Fibroblast of pulmonary artery (primary cell): ENCODE measurements around the gene FLII.

Experiments
- DNase-seq: peaks from one replicate; pipeline ENCODE4 v3.0.0-alpha.2; 2010; ENCODE audit warnings: low read depth
- H3K4me3 ChIP-seq: replicated peaks from 2 replicates; pipeline ENCODE4 v1.5.1; 2011; ENCODE audit warnings: low read depth, mild to moderate bottlenecking, control low read depth, low read length, moderate library complexity
- TF ChIP-seq, protein P1 (sequence below): IDR thresholded peaks from 2 replicates; pipeline ENCODE4 v1.5.1; 2011; ENCODE audit warnings: mild to moderate bottlenecking, control low read depth, low read length, inconsistent platforms; ENCODE audit errors: missing control alignments

Gene FLII

DNA sequence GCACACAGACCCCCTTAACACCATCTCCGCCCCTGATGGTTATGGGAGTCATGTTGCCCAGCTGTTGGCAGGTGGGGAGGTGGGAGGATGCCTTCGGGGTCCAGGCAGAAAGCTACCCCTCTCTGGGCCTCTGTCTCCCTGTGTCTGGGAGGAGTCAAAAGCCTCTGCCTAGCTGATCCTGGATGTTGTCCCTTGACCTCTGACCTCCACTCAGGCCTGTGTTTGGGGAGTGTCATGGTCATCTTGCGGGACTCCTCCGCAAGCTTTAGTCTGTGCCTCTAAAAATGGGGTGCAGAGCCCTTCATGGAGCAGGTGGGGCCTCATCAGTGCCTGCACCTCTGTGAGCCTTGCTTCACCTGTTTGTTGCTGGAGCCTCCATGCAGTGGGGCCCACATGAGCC, 29.3 kb downstream of the FLII start:
- no peak for DNase-seq
- H3K4me3 ChIP-seq: no peak overlapping the region
- TF ChIP-seq, protein P1, sequence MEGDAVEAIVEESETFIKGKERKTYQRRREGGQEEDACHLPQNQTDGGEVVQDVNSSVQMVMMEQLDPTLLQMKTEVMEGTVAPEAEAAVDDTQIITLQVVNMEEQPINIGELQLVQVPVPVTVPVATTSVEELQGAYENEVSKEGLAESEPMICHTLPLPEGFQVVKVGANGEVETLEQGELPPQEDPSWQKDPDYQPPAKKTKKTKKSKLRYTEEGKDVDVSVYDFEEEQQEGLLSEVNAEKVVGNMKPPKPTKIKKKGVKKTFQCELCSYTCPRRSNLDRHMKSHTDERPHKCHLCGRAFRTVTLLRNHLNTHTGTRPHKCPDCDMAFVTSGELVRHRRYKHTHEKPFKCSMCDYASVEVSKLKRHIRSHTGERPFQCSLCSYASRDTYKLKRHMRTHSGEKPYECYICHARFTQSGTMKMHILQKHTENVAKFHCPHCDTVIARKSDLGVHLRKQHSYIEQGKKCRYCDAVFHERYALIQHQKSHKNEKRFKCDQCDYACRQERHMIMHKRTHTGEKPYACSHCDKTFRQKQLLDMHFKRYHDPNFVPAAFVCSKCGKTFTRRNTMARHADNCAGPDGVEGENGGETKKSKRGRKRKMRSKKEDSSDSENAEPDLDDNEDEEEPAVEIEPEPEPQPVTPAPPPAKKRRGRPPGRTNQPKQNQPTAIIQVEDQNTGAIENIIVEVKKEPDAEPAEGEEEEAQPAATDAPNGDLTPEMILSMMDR: no peak

DNA sequence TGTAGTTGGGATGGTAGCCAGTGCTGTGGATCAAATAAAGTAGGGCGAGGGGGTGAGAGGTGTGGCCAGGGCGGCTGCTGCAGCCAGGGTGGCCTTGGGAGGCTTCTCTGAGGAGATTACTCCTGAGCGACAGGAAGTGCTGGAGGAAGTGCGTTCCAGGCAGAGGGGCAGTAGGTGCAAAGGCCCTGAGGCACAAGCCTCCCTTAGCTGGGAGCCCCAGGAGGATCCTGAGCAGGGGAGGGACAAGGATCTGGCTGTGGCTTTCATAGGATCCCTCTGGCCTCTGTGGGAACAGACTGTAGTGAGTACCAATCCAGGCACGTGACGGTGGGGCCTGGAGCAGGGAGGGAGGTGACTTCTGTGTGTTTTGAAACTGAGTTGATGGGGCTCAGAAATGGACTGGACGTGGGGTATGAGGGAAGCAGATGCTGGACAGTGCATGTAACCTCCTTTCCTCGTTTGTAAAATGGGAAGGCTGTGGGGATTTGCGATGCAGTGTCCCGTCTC, 30.3 kb downstream of the FLII start:
- H3K4me3 ChIP-seq: no peak overlapping the region
- no peak for DNase-seq
- TF ChIP-seq, protein P1: no peak

DNA sequence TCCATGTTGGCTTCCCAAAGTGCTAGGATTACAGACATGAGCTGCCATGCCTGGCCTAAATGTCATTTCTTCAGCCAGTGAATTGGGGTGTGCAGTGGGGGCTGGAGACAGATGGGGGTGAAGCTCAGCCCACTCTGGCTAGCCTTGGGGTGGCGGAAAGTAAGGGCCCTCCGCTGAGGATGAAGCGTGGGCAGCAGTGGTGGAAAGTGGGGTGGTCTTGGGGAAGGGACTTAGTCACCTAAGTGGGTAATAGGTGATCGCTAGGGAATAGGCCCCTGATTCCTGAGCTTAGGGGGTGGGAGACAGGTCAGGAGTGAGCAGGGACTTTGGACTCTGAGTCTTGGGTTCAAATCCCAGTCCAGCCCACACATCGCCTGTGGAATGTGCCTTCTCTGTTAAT, 30.9 kb downstream of the FLII start:
- H3K4me3 ChIP-seq: no peak overlapping the region
- TF ChIP-seq, protein P1: no peak
- no peak for DNase-seq

DNA sequence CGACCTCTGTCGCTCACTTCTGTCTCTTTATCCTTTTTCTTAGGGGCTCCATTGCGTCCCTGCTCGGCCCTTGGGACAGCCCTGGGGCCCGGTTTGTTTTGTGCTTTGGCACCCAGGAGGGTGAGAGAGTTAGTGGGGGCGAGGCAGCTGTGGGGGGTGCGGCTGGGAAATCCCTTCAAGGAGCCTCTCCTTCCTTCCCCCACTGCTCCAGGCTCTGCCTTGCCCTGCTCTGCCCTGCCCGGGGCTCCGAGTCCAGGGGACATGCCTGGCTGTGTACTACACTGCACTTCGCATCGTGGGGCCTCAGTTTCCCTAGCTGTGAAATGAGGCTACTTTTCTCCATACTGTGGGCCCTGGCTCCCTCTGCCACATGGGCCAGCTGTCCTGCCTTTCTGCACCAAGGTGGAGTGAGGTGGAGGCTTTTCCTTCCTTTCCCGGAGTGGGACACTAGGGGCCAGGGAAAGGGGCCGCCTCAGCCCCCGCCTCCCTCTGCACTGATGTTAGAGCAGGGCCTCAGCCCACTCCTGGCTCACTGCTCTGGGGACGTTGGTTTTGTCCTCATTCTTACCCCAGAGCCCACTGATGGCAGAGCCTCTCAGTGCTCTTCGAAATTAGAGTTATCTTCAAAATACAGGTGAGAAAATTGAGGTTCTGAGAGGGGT, 32.1 kb downstream of the FLII start:
- no peak for DNase-seq
- TF ChIP-seq, protein P1: no peak
- peak overlapping the region; percentile 90 for H3K4me3 ChIP-seq

GRCh38 chr17:18225642-18226283, 32.8 kb downstream of the FLII start:
- no peak for DNase-seq

DNA sequence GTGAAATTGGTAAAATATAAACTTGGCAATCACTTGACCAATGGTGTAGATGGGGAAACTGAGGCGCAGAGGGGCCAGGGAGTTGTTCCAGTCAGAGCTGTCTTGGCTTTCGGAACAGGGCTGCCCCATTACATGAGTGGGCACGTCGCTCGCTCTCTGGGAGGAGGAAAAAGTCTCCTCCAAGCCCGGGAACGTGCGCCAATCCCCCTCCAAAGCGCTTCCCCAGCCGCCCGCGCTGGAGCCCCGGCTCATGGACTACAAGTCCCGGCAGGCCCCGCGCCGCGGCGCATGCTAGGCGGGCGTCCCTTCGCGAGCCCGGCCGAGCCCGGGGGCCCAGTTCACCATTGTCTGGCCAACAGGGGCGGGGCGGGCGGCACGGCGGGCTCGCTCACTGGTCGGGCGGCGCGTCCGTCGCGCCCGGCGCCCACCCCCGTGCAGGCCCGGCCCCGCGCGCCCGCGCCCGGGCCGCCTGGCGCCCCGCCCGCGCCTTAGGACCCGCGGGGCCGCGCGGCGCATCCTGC, 33.4 kb downstream of the FLII start, which contains the start of gene LLGL1:
Gene LLGL1, plus strand, starts transcription at position 515 of the 521 bp plus-strand sequence. CDS start 48 bp downstream, outside the sequence.
- peak; percentile 95 for DNase-seq
- TF ChIP-seq, protein P1: no peak
- H3K4me3 ChIP-seq: peak within 1 kb of the TSS; percentile 90

More at GRCh38 chr17:18225642-18226283, 32.8 kb downstream of the FLII start:
- TF ChIP-seq, protein P1: no peak
- peak overlapping the region; percentile 90 for H3K4me3 ChIP-seq
